Calu3 (cell line): ENCODE measurements around the gene FGGY. TPM values are rescaled to one million over a fixed set of nuclear protein-coding genes. Genes with fewer than 3 reads are reported as not detected.
"Not testable (repeated sequence)": the region's sequence is repeated elsewhere in the genome, so short reads cannot be mapped to it uniquely, and the experiment has no call there.

ENCODE experiments used
- BruUV-seq: library from RNA; stranded (reverse); fragments of 400-500 nt; replicated peaks from 2 replicates; lab custom pipeline; 2021; lab: Mats Ljungman, UMichigan
- CTCF ChIA-PET: fragments of 300-600 bp; sonication (Branson Sonifier 250); formaldehyde crosslinking; loops from one replicate; lab custom pipeline; 2022; ENCODE audit warnings: antibody characterized with exemption; lab: Charles Lee
- DNase-seq: peaks from one replicate; pipeline ENCODE4 v3.0.0; 2022
- H3K27ac Mint-ChIP-seq: one replicate; pipeline ENCODE4 v1.8.0; 2022; ENCODE audit warnings: mixed read lengths; ENCODE audit not compliant: unreplicated experiment
- H3K27me3 Mint-ChIP-seq: one replicate; pipeline ENCODE4 v1.8.0; 2022; ENCODE audit warnings: mixed read lengths; ENCODE audit not compliant: unreplicated experiment
- H3K36me3 Mint-ChIP-seq: one replicate; pipeline ENCODE4 v1.8.0; 2022; ENCODE audit warnings: mild to moderate bottlenecking, moderate library complexity, mixed read lengths; ENCODE audit not compliant: insufficient read depth, unreplicated experiment
- H3K4me1 Mint-ChIP-seq: one replicate; pipeline ENCODE4 v1.8.0; 2022; ENCODE audit warnings: mild to moderate bottlenecking, low read depth, mixed read lengths; ENCODE audit not compliant: unreplicated experiment
- H3K4me3 Mint-ChIP-seq: one replicate; pipeline ENCODE4 v1.8.0; 2022; ENCODE audit warnings: mild to moderate bottlenecking, low read depth, moderate library complexity, mixed read lengths; ENCODE audit not compliant: unreplicated experiment
- H3K9me3 Mint-ChIP-seq: one replicate; pipeline ENCODE4 v1.8.0; 2022; ENCODE audit warnings: low read depth, mixed read lengths; ENCODE audit not compliant: unreplicated experiment
- CTCF ChIP-seq: fragments of 200-600 bp; IDR thresholded peaks from one replicate; pipeline ENCODE4 v1.8.0; 2022; ENCODE audit warnings: antibody characterized with exemption; ENCODE audit not compliant: unreplicated experiment
- intact Hi-C: fragments of 100-400 bp; cut with micrococcal nuclease; formaldehyde crosslinking; loops from one replicate; pipeline ENCODE4 v1.10.0; 2022; ENCODE audit not compliant: unreplicated experiment
- total RNA-seq: library from RNA; stranded (reverse); gene quantifications from 2 replicates; pipeline ENCODE4 v1.2.3, GENCODE V29; 2022

FGGY gene
- total RNA-seq, 1 experiment from 2014 or later: 11.1 TPM

- intact Hi-C loops: no loop called here
- Mint-ChIP-seq H3K9me3 (peaks cover 5% of the 10 kb centered on the region), H3K36me3 (peaks cover 5% of the 10 kb centered on the region), H3K4me1 (no peaks in the 10 kb centered on the region), H3K27me3 (no peaks in the 10 kb centered on the region), H3K4me3 (no peak overlapping the region), H3K27ac (no peak overlapping the region)
- BruUV-seq: no TSS peak
- no peak for TF ChIP-seq CTCF
- no peak for DNase-seq
- CTCF ChIA-PET: no interaction called here
Measured at GRCh38 chr1:59528471-59528870, 231.6 kb downstream of the FGGY start.

DNA sequence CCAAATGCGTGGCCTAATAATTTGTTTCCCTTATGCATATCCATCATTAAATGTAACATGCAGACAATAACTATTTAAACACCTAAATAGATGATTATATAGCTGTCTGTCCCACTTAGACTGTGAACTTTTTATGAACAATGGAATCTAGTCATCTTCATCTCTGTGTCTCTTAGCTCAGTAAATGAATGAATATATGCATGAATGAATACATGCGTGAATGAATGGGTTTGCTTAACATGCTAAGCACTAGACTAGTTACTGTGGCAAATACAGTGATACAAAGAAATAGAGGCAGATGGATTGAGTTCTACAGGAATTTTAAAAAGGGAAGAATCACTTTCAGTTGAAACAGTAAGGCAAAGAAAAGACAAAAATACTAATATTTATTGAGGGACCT lies 232.0 kb downstream of the FGGY start:
- H3K9me3 Mint-ChIP-seq: peaks cover 6% of the 10 kb centered on the region
- intact Hi-C loops: no loop called here
- H3K4me3 Mint-ChIP-seq: no peak overlapping the region
- peaks cover 5% of the 10 kb centered on the region for H3K36me3 Mint-ChIP-seq
- peak overlapping the region; percentile 11 for H3K27ac Mint-ChIP-seq
- CTCF ChIA-PET: no interaction called here
- H3K27me3 Mint-ChIP-seq: no peaks in the 10 kb centered on the region
- no peak for DNase-seq
- no peak for TF ChIP-seq CTCF
- no TSS peak for BruUV-seq
- no peaks in the 10 kb centered on the region for H3K4me1 Mint-ChIP-seq

DNA sequence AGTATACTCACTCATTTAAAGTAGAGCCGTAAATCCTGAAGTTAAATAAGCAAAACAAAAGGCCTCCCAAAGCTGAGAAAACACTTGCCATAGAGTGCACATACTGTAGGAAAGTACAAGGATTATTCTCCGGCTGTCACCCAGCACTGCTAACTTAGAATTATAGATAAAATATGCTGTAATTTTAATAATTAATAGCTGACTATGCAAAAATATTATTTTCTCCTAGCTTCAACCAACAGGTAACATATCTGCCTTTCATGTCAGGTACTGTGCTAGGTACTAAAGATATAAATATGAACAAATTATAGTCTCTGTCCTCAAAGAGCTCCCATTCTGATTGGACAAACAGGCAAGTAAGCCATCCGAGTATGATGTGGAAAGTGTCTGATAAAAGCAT lies 233.2 kb downstream of the FGGY start:
- Mint-ChIP-seq H3K36me3 (peaks cover 5% of the 10 kb centered on the region), H3K9me3 (peaks cover 8% of the 10 kb centered on the region), H3K27ac (no peak overlapping the region), H3K27me3 (no peaks in the 10 kb centered on the region), H3K4me3 (no peak overlapping the region), H3K4me1 (no peaks in the 10 kb centered on the region)
- TF ChIP-seq CTCF: no peak
- intact Hi-C loops: no loop called here
- CTCF ChIA-PET: no interaction called here
- no TSS peak for BruUV-seq
- no peak for DNase-seq

GRCh38 chr1:59532102-59532501 lies 235.2 kb downstream of the FGGY start:
- no peaks in the 10 kb centered on the region for H3K27me3 Mint-ChIP-seq
- no peak overlapping the region for H3K27ac Mint-ChIP-seq
- peaks cover 5% of the 10 kb centered on the region for H3K36me3 Mint-ChIP-seq
- H3K9me3 Mint-ChIP-seq: peaks cover 8% of the 10 kb centered on the region
- intact Hi-C loops: no loop called here
- CTCF ChIA-PET: no interaction called here
- DNase-seq: no peak
- no peaks in the 10 kb centered on the region for H3K4me1 Mint-ChIP-seq
- BruUV-seq: no TSS peak
- no peak overlapping the region for H3K4me3 Mint-ChIP-seq
- TF ChIP-seq CTCF: no peak

- not testable (repeated sequence) for H3K36me3 Mint-ChIP-seq, BruUV-seq
Measured at GRCh38 chr1:59538476-59538875, 241.6 kb downstream of the FGGY start.

More at GRCh38 chr1:59538476-59538875, 241.6 kb downstream of the FGGY start:
- H3K27ac Mint-ChIP-seq, H3K9me3 Mint-ChIP-seq, CTCF ChIA-PET, intact Hi-C loops, H3K4me3 Mint-ChIP-seq, DNase-seq, H3K27me3 Mint-ChIP-seq: not testable (repeated sequence)
- peaks cover 36% of the 10 kb centered on the region for H3K4me1 Mint-ChIP-seq
